ENCODE data around the gene ACYP2. TPM values are rescaled to one million over a fixed set of nuclear protein-coding genes. Genes with fewer than 3 reads are reported as not detected.

Gene ACYP2
- total and polyA plus RNA-seq, 2 donors (not counting 1 experiment from before 2014, with no cell fraction given) = 14.0 to 17.2 TPM

DNA sequence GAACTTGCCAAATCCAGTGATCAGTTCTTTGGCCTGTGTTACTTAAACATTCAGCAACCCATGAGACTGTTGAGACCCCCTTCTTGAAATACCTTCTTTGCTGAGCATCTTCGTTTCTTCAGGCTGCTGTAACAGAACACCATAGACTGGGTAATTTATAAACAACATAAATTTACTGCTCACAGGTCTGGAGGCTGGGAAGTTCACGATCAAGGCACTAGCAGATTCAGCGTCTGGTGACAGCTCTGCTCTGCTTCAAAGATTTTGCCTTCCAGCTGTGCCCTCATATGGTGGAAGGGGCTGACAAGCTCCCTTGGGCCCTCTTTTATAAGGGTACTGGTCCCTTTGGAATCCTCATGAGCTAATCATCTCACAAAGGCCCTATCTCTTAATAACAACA lies 169.4 kb downstream of the ACYP2 start:
- Histone ChIP-seq H3K4me2 (replicated peaks; ENCODE audit: low read depth, low read length, poor library complexity, severe bottlenecking) (no peak overlapping the region), H3K79me2 (ENCODE audit: control insufficient read depth, insufficient read depth, low read length) (no peaks in the 10 kb centered on the region), H3K4me1 (ENCODE audit: control insufficient read depth in 2 of 2, insufficient read depth in 2 of 2, low read length in 2 of 2) (no peaks in the 10 kb centered on the region), H3K9me3 (ENCODE audit: control extremely low read depth in 1 of 3, control insufficient read depth in 2 of 3, insufficient read depth in 1 of 3, low read length in 2 of 3) (no peaks in the 10 kb centered on the region), H3K36me3 (replicated peaks in 1 of 2; ENCODE audit: control extremely low read depth in 1 of 2, control insufficient read depth in 1 of 2, extremely low read depth in 1 of 2, insufficient read depth in 2 of 2, low read length in 1 of 2) (no peaks in the 10 kb centered on the region), H2AFZ (ENCODE audit: insufficient read depth, low read depth, low read length, poor library complexity, severe bottlenecking) (no peak overlapping the region), H4K20me1 (ENCODE audit: control insufficient read depth, insufficient read depth, low read length, poor library complexity, severe bottlenecking) (no peaks in the 10 kb centered on the region), H3K4me3 (ENCODE audit: control extremely low read depth in 1 of 5, extremely low read depth in 1 of 5, insufficient read depth in 1 of 5, low read depth in 2 of 5, low read length in 4 of 5) (no peak overlapping the region), H3K27me3 (replicated peaks in 1 of 4; ENCODE audit: control extremely low read depth in 1 of 4, control insufficient read depth in 3 of 4, insufficient read depth in 4 of 4, low read length in 3 of 4) (no peaks in the 10 kb centered on the region), H3K27ac (ENCODE audit: low read length in 2 of 2) (no peak overlapping the region), H3K9ac (ENCODE audit: low read length) (no peak overlapping the region)
- ChIA-PET POLR2A (no interaction called here), CTCF (no interaction called here)
- 100% methylated on average over 1 of the region's 3 CpGs for WGBS (ENCODE audit: insufficient coverage)
- H3K9me3 Mint-ChIP-seq (ENCODE audit: insufficient read depth) = no peaks in the 10 kb centered on the region
- TF ChIP-seq, protein P1, sequence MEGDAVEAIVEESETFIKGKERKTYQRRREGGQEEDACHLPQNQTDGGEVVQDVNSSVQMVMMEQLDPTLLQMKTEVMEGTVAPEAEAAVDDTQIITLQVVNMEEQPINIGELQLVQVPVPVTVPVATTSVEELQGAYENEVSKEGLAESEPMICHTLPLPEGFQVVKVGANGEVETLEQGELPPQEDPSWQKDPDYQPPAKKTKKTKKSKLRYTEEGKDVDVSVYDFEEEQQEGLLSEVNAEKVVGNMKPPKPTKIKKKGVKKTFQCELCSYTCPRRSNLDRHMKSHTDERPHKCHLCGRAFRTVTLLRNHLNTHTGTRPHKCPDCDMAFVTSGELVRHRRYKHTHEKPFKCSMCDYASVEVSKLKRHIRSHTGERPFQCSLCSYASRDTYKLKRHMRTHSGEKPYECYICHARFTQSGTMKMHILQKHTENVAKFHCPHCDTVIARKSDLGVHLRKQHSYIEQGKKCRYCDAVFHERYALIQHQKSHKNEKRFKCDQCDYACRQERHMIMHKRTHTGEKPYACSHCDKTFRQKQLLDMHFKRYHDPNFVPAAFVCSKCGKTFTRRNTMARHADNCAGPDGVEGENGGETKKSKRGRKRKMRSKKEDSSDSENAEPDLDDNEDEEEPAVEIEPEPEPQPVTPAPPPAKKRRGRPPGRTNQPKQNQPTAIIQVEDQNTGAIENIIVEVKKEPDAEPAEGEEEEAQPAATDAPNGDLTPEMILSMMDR (IDR thresholded peaks at IDR 0.05) = no peak
- TF ChIP-seq EZH2 (IDR thresholded peaks at IDR 0.05; ENCODE audit: borderline replicate concordance, insufficient read depth, low read depth, low read length, poor library complexity, severe bottlenecking) = no peak
- no peaks in the 10 kb centered on the region for H3K27me3 Mint-ChIP-seq
- no peak overlapping the region for H3K4me3 Mint-ChIP-seq
- DNase-seq (no peak), ATAC-seq (ENCODE audit: low read depth) (no peak)
- no peak overlapping the region for H3K27ac Mint-ChIP-seq
- intact Hi-C loops (cut with micrococcal nuclease) = no loop called here
- H3K4me1 Mint-ChIP-seq = no peaks in the 10 kb centered on the region

DNA sequence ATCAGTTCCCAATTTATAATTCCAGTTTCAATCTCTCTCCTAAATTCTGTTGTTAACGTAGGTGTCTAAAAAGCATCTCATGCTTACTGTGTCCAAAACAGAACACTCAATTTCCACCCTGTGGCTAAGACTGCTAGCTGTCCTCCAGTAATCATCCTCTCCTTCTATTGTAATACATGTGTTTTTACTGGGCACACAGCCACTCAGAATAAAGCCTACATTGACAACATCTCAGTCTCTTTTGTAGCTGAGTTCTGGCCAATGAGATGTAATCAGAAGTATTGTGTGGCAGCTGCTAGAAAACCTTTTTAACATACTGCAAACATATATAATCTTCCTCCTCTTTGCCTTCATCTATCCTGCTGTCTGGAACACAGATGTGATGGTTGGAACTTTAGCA lies 170.0 kb downstream of the ACYP2 start:
- Histone ChIP-seq H3K4me2 (replicated peaks; ENCODE audit: low read depth, low read length, poor library complexity, severe bottlenecking) (no peak overlapping the region), H3K79me2 (ENCODE audit: control insufficient read depth, insufficient read depth, low read length) (no peaks in the 10 kb centered on the region), H2AFZ (ENCODE audit: insufficient read depth, low read depth, low read length, poor library complexity, severe bottlenecking) (no peak overlapping the region), H3K9ac (ENCODE audit: low read length) (no peak overlapping the region), H4K20me1 (ENCODE audit: control insufficient read depth, insufficient read depth, low read length, poor library complexity, severe bottlenecking) (no peaks in the 10 kb centered on the region), H3K27ac (ENCODE audit: low read length in 2 of 2) (no peak overlapping the region), H3K27me3 (replicated peaks in 1 of 4; ENCODE audit: control extremely low read depth in 1 of 4, control insufficient read depth in 3 of 4, insufficient read depth in 4 of 4, low read length in 3 of 4) (no peaks in the 10 kb centered on the region), H3K4me1 (ENCODE audit: control insufficient read depth in 2 of 2, insufficient read depth in 2 of 2, low read length in 2 of 2) (no peaks in the 10 kb centered on the region), H3K4me3 (ENCODE audit: control extremely low read depth in 1 of 5, extremely low read depth in 1 of 5, insufficient read depth in 1 of 5, low read depth in 2 of 5, low read length in 4 of 5) (no peak overlapping the region), H3K9me3 (ENCODE audit: control extremely low read depth in 1 of 3, control insufficient read depth in 2 of 3, insufficient read depth in 1 of 3, low read length in 2 of 3) (no peaks in the 10 kb centered on the region), H3K36me3 (replicated peaks in 1 of 2; ENCODE audit: control extremely low read depth in 1 of 2, control insufficient read depth in 1 of 2, extremely low read depth in 1 of 2, insufficient read depth in 2 of 2, low read length in 1 of 2) (no peaks in the 10 kb centered on the region)
- POLR2A ChIA-PET = no interaction called here
- no peaks in the 10 kb centered on the region for H3K4me1 Mint-ChIP-seq
- CTCF ChIA-PET = no interaction called here
- intact Hi-C loops (cut with micrococcal nuclease) = no loop called here
- no peaks in the 10 kb centered on the region for H3K27me3 Mint-ChIP-seq
- no peak overlapping the region for H3K4me3 Mint-ChIP-seq
- no peaks in the 10 kb centered on the region for H3K9me3 Mint-ChIP-seq (ENCODE audit: insufficient read depth)
- 100% methylated on average over 1 of the region's 1 CpG for WGBS (ENCODE audit: insufficient coverage)
- no peak for DNase-seq
- ATAC-seq (ENCODE audit: low read depth) = no peak
- no peak for TF ChIP-seq EZH2 (IDR thresholded peaks at IDR 0.05; ENCODE audit: borderline replicate concordance, insufficient read depth, low read depth, low read length, poor library complexity, severe bottlenecking)
- TF ChIP-seq, protein P1 (IDR thresholded peaks at IDR 0.05) = no peak
- H3K27ac Mint-ChIP-seq = no peak overlapping the region
